NCI-H1092 (cell line): ENCODE measurements around the gene NMRK2.

Experiments used
- DNase-seq: peaks from one replicate; lab custom pipeline; 2025; lab: John Stamatoyannopoulos, UW

Gene NMRK2

DNA sequence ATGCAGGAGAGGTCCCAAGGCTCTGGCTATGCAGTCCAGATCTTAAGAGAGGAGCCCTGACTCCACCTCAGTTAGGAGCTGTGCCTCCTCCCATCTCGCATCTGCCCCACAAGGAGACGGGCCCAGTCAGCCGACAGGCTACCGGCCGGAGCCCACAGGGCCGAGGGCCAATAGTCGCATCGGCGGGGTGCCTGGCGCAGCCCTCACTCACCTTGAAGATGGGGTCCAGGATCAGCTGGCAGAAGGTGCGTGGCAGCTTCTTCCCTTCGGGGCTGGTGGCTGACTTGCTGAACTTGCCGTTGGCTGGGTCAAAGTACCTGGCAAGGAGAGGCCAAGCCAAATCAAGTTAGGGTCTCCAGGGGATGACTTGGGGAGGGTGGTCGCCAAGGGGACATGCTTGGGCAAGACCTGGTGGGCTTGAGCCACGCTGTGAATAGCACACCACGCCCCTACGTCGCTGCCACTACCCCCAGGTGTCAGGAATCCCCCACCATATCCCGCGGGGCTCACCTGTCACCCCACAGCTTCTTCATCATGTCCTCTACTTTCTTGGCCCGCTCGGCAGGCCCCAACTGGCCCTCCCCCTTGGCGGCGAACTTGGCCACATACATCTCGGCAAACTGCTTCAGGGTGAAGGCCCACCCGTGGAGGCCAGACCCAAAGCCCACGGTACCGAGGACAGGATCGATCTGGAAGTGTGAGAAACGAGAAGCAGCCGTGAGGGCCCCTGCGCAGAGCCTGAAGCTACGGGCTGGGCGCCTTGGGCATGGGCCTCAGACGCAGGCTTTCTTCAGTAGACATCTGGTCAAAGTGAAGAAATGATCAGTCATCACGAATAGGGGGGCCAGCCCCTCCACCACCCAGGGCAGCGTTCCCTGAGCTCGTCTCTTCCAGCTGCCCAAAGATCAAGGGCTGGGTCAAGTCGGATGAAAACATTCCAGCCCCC is 49.1 kb downstream of the NMRK2 start:
- DNase-seq = no peak

- no peak for DNase-seq
Observed at GRCh38 chr19:3982701-3983541, 50.1 kb downstream of the NMRK2 start.

- no peak for DNase-seq
Observed at GRCh38 chr19:3983542-3983914, 50.7 kb downstream of the NMRK2 start.

- no peak for DNase-seq
Observed at GRCh38 chr19:3983936-3984583, 51.2 kb downstream of the NMRK2 start.

DNA sequence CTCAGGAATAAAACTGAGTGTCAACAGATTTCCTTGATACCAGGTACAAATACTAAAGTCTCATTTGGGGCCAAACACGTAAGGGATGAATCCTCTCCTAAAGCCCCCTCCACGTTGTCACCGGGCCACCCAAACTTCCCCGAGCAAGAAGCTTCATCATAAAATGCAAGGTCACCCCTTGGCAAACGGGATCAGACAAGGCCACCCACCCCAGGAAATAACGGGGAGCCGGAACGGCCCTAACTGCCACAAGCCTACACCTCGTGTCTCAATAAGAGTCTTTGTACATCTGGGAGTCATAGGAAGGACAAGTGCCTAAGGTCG is 51.7 kb downstream of the NMRK2 start:
- DNase-seq = no peak

- peak; percentile 93 for DNase-seq
Observed at GRCh38 chr19:3984908-3985642, 52.2 kb downstream of the NMRK2 start, which contains the start of gene EEF2. Gene EEF2, minus strand, starts transcription at chr19:3985463. Its CDS starts 83 bp downstream, at chr19:3985380.

- no peak for DNase-seq
Observed at GRCh38 chr19:3985643-3986259, 52.9 kb downstream of the NMRK2 start.

DNA sequence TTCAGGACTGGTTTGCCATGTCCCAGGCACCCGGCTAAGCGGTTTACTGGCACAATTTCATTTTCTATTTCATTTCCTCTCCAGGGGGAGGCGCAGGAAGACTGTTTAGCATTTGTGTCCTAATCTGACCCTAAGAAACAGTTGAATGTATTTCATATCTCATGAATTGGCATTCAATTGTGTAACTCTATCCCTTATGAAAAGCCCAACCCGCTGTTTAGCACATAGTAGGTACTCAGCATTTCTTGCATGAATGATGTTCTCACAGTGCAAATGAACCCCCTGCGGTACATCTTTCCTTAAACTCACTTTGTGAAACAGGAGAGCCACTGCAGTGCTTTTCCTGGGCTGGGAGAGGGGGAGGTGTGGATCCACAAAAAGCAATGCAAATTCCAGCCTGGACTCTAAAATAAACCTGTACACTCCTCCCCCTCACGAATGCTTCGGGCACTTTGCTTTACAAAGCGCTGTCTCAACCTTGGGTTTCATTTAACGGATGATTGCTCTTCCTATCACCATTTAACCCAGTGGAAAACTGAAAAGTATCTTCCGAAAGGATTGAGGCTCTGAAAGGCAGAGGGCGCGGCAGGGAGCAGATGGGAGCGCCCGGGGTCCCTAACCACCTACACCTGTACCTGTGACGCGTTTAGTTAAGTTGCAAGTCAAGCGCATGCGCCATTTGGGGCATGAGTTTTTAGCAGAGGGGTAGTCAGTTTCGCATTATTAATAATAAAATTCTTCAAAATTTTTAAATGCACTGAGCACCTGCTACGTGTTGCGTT is 53.6 kb downstream of the NMRK2 start:
- peak; percentile 56 for DNase-seq

GRCh38 chr19:3987619-3988371 is 54.9 kb downstream of the NMRK2 start:
- peak; percentile 83 for DNase-seq

DNA sequence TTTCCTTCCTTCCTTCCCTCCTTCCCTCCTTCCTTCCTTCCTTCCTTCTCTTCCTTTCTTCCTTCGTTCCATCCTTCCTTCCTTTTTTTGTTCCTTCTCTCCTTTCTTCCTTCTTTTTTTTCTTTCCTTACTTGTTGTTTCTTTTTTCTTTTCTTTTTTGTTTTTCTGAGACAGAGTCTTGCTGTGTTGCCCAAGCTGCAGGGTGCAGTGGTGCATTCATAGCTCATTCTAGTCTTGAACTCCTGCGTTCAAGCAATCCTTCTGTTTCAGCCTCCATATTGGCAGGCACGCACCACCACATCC is 57.9 kb downstream of the NMRK2 start:
- no peak for DNase-seq
